SK-N-SH (cell line): ENCODE data around the gene RASA3.

Experiments used
- CHD2 ChIP-seq: fragments of 150-350 bp; IDR thresholded peaks from 2 replicates; pipeline ENCODE4 v1.6.1; 2018; ENCODE audit warnings: low read length; ENCODE audit not compliant: partially characterized antibody
- CTCF ChIP-seq: fragments of 200-600 bp; sonication (generic); IDR thresholded peaks from 2 replicates; pipeline ENCODE4 v1.6.1; 2017; ENCODE audit warnings: antibody characterized with exemption, mild to moderate bottlenecking, moderate library complexity
- EP300 ChIP-seq, 2 experiments: IDR thresholded peaks; 2 replicates each; pipeline versions ENCODE4 v1.4.0 to v1.6.1; 2012; ENCODE audit warnings: borderline replicate concordance in 1 of 2, low read depth in 1 of 2, low read length in 1 of 2
- NFIC ChIP-seq: IDR thresholded peaks from 2 replicates; pipeline ENCODE4 v1.4.0; 2012; ENCODE audit warnings: borderline replicate concordance
- NRF1 ChIP-seq: IDR thresholded peaks from 2 replicates; pipeline ENCODE4 v1.6.1; 2012; ENCODE audit warnings: low read depth, mild to moderate bottlenecking, low read length
- RAD21 ChIP-seq: IDR thresholded peaks from 2 replicates; pipeline ENCODE4 v1.6.1; 2012; ENCODE audit warnings: mild to moderate bottlenecking, low read length
- RCOR1 ChIP-seq: fragments of 150-350 bp; IDR thresholded peaks from 2 replicates; pipeline ENCODE4 v1.6.1; 2017; ENCODE audit warnings: antibody characterized with exemption, low read length
- SMC3 ChIP-seq: IDR thresholded peaks from 2 replicates; pipeline ENCODE4 v1.6.1; 2012; ENCODE audit warnings: low read depth, low read length, improper control_type of control experiment

GRCh38 chr13:114011226-114011625 lies 121.2 kb downstream of the RASA3 start:
- no peak for TF ChIP-seq CTCF
- no peak for TF ChIP-seq SMC3
- TF ChIP-seq CHD2, result no peak
- TF ChIP-seq EP300 (IDR thresholded peaks at IDR 0.05; ENCODE audit: borderline replicate concordance in 1 of 2, low read depth in 1 of 2, low read length in 1 of 2), result no peak
- TF ChIP-seq RAD21, result no peak
- TF ChIP-seq NRF1, result no peak
- no peak for TF ChIP-seq NFIC
- TF ChIP-seq RCOR1, result no peak
